ENCODE measurements around the gene TMEM115. TPM values are rescaled to one million over a fixed set of nuclear protein-coding genes. Genes with fewer than 3 reads are reported as not detected.

Gene TMEM115
- total and polyA plus RNA-seq, 7 experiments from 2014 or later: 17.7 to 40.9 (median 26.0) TPM

GRCh38 chr3:50388016-50388719, 28.8 kb upstream of the TMEM115 start:
- no peak overlapping the region for H3K27ac Mint-ChIP-seq
- CTCF ChIA-PET: no interaction called here
- H3K36me3 ChIP-seq (ENCODE audit: control insufficient read depth in 2 of 3, insufficient read depth in 3 of 3, low read length in 3 of 3): no peaks in the 10 kb centered on the region
- no peaks in the 10 kb centered on the region for H3K27me3 ChIP-seq (ENCODE audit: control insufficient read depth in 2 of 2, insufficient read depth in 2 of 2, low read length in 2 of 2)
- ATAC-seq: peak; percentile 11
- no peak overlapping the region for H3K4me3 ChIP-seq (ENCODE audit: low read length)
- H3K4me1 ChIP-seq (ENCODE audit: control insufficient read depth in 2 of 2, insufficient read depth in 2 of 2, low read length in 2 of 2): no peaks in the 10 kb centered on the region
- POLR2A ChIA-PET: no interaction called here
- H3K4me3 Mint-ChIP-seq: no peak overlapping the region
- DNase-seq: no peak
- intact Hi-C loops (cut with micrococcal nuclease): no loop called here
- no peaks in the 10 kb centered on the region for H3K36me3 Mint-ChIP-seq
- no peaks in the 10 kb centered on the region for H3K9me3 Mint-ChIP-seq
- peaks cover 0 to 6% (median 0%) of the 10 kb centered on the region in 7 donors for H3K4me1 Mint-ChIP-seq
- H3K9me3 ChIP-seq (ENCODE audit: control insufficient read depth in 2 of 3, low read length in 3 of 3): no peaks in the 10 kb centered on the region
- H3K27ac ChIP-seq (ENCODE audit: low read depth, low read length): no peak overlapping the region
- no peaks in the 10 kb centered on the region for H3K27me3 Mint-ChIP-seq

GRCh38 chr3:50385754-50386153, 26.4 kb upstream of the TMEM115 start:
- ChIA-PET CTCF (no interaction called here), POLR2A (interaction anchor here (0.5 kb wide), 1 partner anchor 21 kb away, joined by 3 read pairs; no protein-coding TSS in a partner anchor)
- Histone ChIP-seq H3K4me1 (ENCODE audit: control insufficient read depth in 2 of 2, insufficient read depth in 2 of 2, low read length in 2 of 2) (no peaks in the 10 kb centered on the region), H3K27me3 (ENCODE audit: control insufficient read depth in 2 of 2, insufficient read depth in 2 of 2, low read length in 2 of 2) (no peaks in the 10 kb centered on the region), H3K9me3 (ENCODE audit: control insufficient read depth in 2 of 3, low read length in 3 of 3) (no peaks in the 10 kb centered on the region), H3K36me3 (ENCODE audit: control insufficient read depth in 2 of 3, insufficient read depth in 3 of 3, low read length in 3 of 3) (no peaks in the 10 kb centered on the region), H3K4me3 (ENCODE audit: low read length) (no peak overlapping the region), H3K27ac (ENCODE audit: low read depth, low read length) (no peak overlapping the region)
- Mint-ChIP-seq H3K4me1 (no peaks in the 10 kb centered on the region), H3K4me3 (no peak overlapping the region), H3K27ac (peak overlapping the region in 1 of 9 donors; percentile 19), H3K27me3 (no peaks in the 10 kb centered on the region), H3K36me3 (no peaks in the 10 kb centered on the region), H3K9me3 (no peaks in the 10 kb centered on the region)
- intact Hi-C loops (cut with micrococcal nuclease): no loop called here
- DNase-seq: no peak
- ATAC-seq: no peak

GRCh38 chr3:50383750-50384149, 24.4 kb upstream of the TMEM115 start:
- Histone ChIP-seq H3K9me3 (ENCODE audit: control insufficient read depth in 2 of 3, low read length in 3 of 3) (no peaks in the 10 kb centered on the region), H3K4me3 (ENCODE audit: low read length) (no peak overlapping the region), H3K27ac (ENCODE audit: low read depth, low read length) (no peak overlapping the region), H3K4me1 (ENCODE audit: control insufficient read depth in 2 of 2, insufficient read depth in 2 of 2, low read length in 2 of 2) (no peaks in the 10 kb centered on the region), H3K27me3 (ENCODE audit: control insufficient read depth in 2 of 2, insufficient read depth in 2 of 2, low read length in 2 of 2) (no peaks in the 10 kb centered on the region), H3K36me3 (ENCODE audit: control insufficient read depth in 2 of 3, insufficient read depth in 3 of 3, low read length in 3 of 3) (no peaks in the 10 kb centered on the region)
- no peaks in the 10 kb centered on the region for H3K27me3 Mint-ChIP-seq
- H3K36me3 Mint-ChIP-seq: no peaks in the 10 kb centered on the region
- no peak for DNase-seq
- intact Hi-C loops (cut with micrococcal nuclease): no loop called here
- ATAC-seq: no peak
- H3K27ac Mint-ChIP-seq: no peak overlapping the region
- POLR2A ChIA-PET: no interaction called here
- CTCF ChIA-PET: no interaction called here
- H3K9me3 Mint-ChIP-seq: no peaks in the 10 kb centered on the region
- no peak overlapping the region for H3K4me3 Mint-ChIP-seq
- H3K4me1 Mint-ChIP-seq: no peaks in the 10 kb centered on the region

- no peaks in the 10 kb centered on the region for H3K4me1 Mint-ChIP-seq
Measured at GRCh38 chr3:50382722-50383121, 23.4 kb upstream of the TMEM115 start.

GRCh38 chr3:50381383-50381782, 22.1 kb upstream of the TMEM115 start:
- CTCF ChIA-PET: interaction anchor here (0.5 kb wide), 1 partner anchor 1785 kb away, joined by 3 read pairs; no protein-coding TSS in a partner anchor
- Mint-ChIP-seq H3K4me3 (no peak overlapping the region), H3K27me3 (no peaks in the 10 kb centered on the region), H3K27ac (no peak overlapping the region), H3K36me3 (no peaks in the 10 kb centered on the region), H3K4me1 (no peaks in the 10 kb centered on the region), H3K9me3 (no peaks in the 10 kb centered on the region)
- Histone ChIP-seq H3K27ac (ENCODE audit: low read depth, low read length) (no peak overlapping the region), H3K36me3 (ENCODE audit: control insufficient read depth in 2 of 3, insufficient read depth in 3 of 3, low read length in 3 of 3) (no peaks in the 10 kb centered on the region), H3K9me3 (ENCODE audit: control insufficient read depth in 2 of 3, low read length in 3 of 3) (no peaks in the 10 kb centered on the region), H3K4me1 (ENCODE audit: control insufficient read depth in 2 of 2, insufficient read depth in 2 of 2, low read length in 2 of 2) (no peaks in the 10 kb centered on the region), H3K4me3 (ENCODE audit: low read length) (no peak overlapping the region), H3K27me3 (ENCODE audit: control insufficient read depth in 2 of 2, insufficient read depth in 2 of 2, low read length in 2 of 2) (no peaks in the 10 kb centered on the region)
- ATAC-seq (no peak), DNase-seq (no peak)
- intact Hi-C loops (cut with micrococcal nuclease): no loop called here
- POLR2A ChIA-PET: no interaction called here

More at GRCh38 chr3:50382722-50383121, 23.4 kb upstream of the TMEM115 start:
- H3K9me3 ChIP-seq (ENCODE audit: control insufficient read depth in 2 of 3, low read length in 3 of 3): no peaks in the 10 kb centered on the region
- DNase-seq (no peak), ATAC-seq (no peak)
- no peaks in the 10 kb centered on the region for H3K36me3 ChIP-seq (ENCODE audit: control insufficient read depth in 2 of 3, insufficient read depth in 3 of 3, low read length in 3 of 3)
- H3K27ac Mint-ChIP-seq: no peak overlapping the region
- H3K9me3 Mint-ChIP-seq: no peaks in the 10 kb centered on the region
- H3K27me3 Mint-ChIP-seq: no peaks in the 10 kb centered on the region
- no peak overlapping the region for H3K4me3 ChIP-seq (ENCODE audit: low read length)
- no peaks in the 10 kb centered on the region for H3K4me1 ChIP-seq (ENCODE audit: control insufficient read depth in 2 of 2, insufficient read depth in 2 of 2, low read length in 2 of 2)
- H3K4me3 Mint-ChIP-seq: no peak overlapping the region
- intact Hi-C loops (cut with micrococcal nuclease): no loop called here
- H3K27me3 ChIP-seq (ENCODE audit: control insufficient read depth in 2 of 2, insufficient read depth in 2 of 2, low read length in 2 of 2): no peaks in the 10 kb centered on the region
- H3K27ac ChIP-seq (ENCODE audit: low read depth, low read length): no peak overlapping the region
- H3K36me3 Mint-ChIP-seq: no peaks in the 10 kb centered on the region
- CTCF ChIA-PET: no interaction called here
- POLR2A ChIA-PET: no interaction called here

GRCh38 chr3:50380405-50381085, 21.2 kb upstream of the TMEM115 start:
- Mint-ChIP-seq H3K4me1 (no peaks in the 10 kb centered on the region), H3K27me3 (no peaks in the 10 kb centered on the region), H3K36me3 (no peaks in the 10 kb centered on the region), H3K9me3 (no peaks in the 10 kb centered on the region), H3K4me3 (no peak overlapping the region), H3K27ac (no peak overlapping the region)
- Histone ChIP-seq H3K4me3 (ENCODE audit: low read length) (no peak overlapping the region), H3K27me3 (ENCODE audit: control insufficient read depth in 2 of 2, insufficient read depth in 2 of 2, low read length in 2 of 2) (no peaks in the 10 kb centered on the region), H3K9me3 (ENCODE audit: control insufficient read depth in 2 of 3, low read length in 3 of 3) (no peaks in the 10 kb centered on the region), H3K36me3 (ENCODE audit: control insufficient read depth in 2 of 3, insufficient read depth in 3 of 3, low read length in 3 of 3) (no peaks in the 10 kb centered on the region), H3K27ac (ENCODE audit: low read depth, low read length) (no peak overlapping the region), H3K4me1 (ENCODE audit: control insufficient read depth in 2 of 2, insufficient read depth in 2 of 2, low read length in 2 of 2) (no peaks in the 10 kb centered on the region)
- ATAC-seq (no peak), DNase-seq (no peak)
- ChIA-PET CTCF (no interaction called here), POLR2A (no interaction called here)
- intact Hi-C loops (cut with micrococcal nuclease): no loop called here

GRCh38 chr3:50378757-50379156, 19.4 kb upstream of the TMEM115 start:
- Mint-ChIP-seq H3K36me3 (no peaks in the 10 kb centered on the region), H3K4me1 (peaks cover 0 to under 1% (median 0%) of the 10 kb centered on the region in 7 donors), H3K27ac (no peak overlapping the region), H3K4me3 (no peak overlapping the region), H3K9me3 (no peaks in the 10 kb centered on the region), H3K27me3 (no peaks in the 10 kb centered on the region)
- CTCF ChIA-PET: interaction anchor here (0.6 kb wide), 1 partner anchor 842 kb away, joined by 3 read pairs; no protein-coding TSS in a partner anchor
- Histone ChIP-seq H3K4me3 (ENCODE audit: low read length) (no peak overlapping the region), H3K36me3 (ENCODE audit: control insufficient read depth in 2 of 3, insufficient read depth in 3 of 3, low read length in 3 of 3) (no peaks in the 10 kb centered on the region), H3K9me3 (ENCODE audit: control insufficient read depth in 2 of 3, low read length in 3 of 3) (no peaks in the 10 kb centered on the region), H3K27me3 (ENCODE audit: control insufficient read depth in 2 of 2, insufficient read depth in 2 of 2, low read length in 2 of 2) (no peaks in the 10 kb centered on the region), H3K27ac (ENCODE audit: low read depth, low read length) (no peak overlapping the region), H3K4me1 (ENCODE audit: control insufficient read depth in 2 of 2, insufficient read depth in 2 of 2, low read length in 2 of 2) (no peaks in the 10 kb centered on the region)
- ATAC-seq (no peak), DNase-seq (no peak)
- POLR2A ChIA-PET: no interaction called here
- intact Hi-C loops (cut with micrococcal nuclease): no loop called here
